ENCODE measurements around the gene SMIM32. TPM values are rescaled to one million over a fixed set of nuclear protein-coding genes. Genes with fewer than 3 reads are reported as not detected.

SMIM32 gene
- total and polyA plus RNA-seq, 2 of the 13 experiments (the other 11 are each of a cell fraction or from before 2014, with no cell fraction given), result 0.15 to 0.20 TPM

GRCh38 chr5:136201870-136202269 lies 8.9 kb upstream of the SMIM32 start (continued):
- TF ChIP-seq ZNF230 (CRISPR knock-in tag; IDR thresholded peaks at IDR 0.05) (no peak), AKNA (CRISPR knock-in tag; IDR thresholded peaks at IDR 0.05; ENCODE audit: borderline replicate concordance) (no peak), MEIS2 (CRISPR knock-in tag; IDR thresholded peaks at IDR 0.05) (no peak), KAT2B (IDR thresholded peaks at IDR 0.05; ENCODE audit: borderline replicate concordance, low read depth, low read length) (no peak), NONO (IDR thresholded peaks at IDR 0.05) (no peak), NONO (CRISPR knock-in tag; conservative IDR thresholded peaks at IDR 0.05) (no peak), ZBTB20 (CRISPR knock-in tag; IDR thresholded peaks at IDR 0.05; ENCODE audit: borderline replicate concordance, low read depth) (no peak)

GRCh38 chr5:136200761-136201160 lies 7.8 kb upstream of the SMIM32 start:
- H2AFZ ChIP-seq (ENCODE audit: low read length), result no peak overlapping the region
- ChIA-PET CTCF (ENCODE audit: low intra/inter-chr PET ratio, low total read pairs) (no interaction called here), POLR2A (no interaction called here)
- no peaks in the 10 kb centered on the region for H3K9me3 ChIP-seq (ENCODE audit: low read length)
- FAIRE-seq (no peak), DNase-seq (ENCODE audit: low spot score) (no peak), ATAC-seq (no peak)
- no peaks in the 10 kb centered on the region for H4K20me1 ChIP-seq (ENCODE audit: insufficient read depth, low read length)
- peaks cover 0 to 9% of the 10 kb centered on the region in 2 experiments; a peak in 2 of 5 replicates for H3K27me3 ChIP-seq (ENCODE audit: control insufficient read depth in 1 of 2, insufficient read depth in 2 of 2, low read length in 2 of 2)
- H3K4me2 ChIP-seq (ENCODE audit: low read depth, low read length), result no peak overlapping the region
- no peaks in the 10 kb centered on the region for H3K79me2 ChIP-seq (ENCODE audit: insufficient read depth, low read length)
- no peak overlapping the region for H3K4me3 ChIP-seq (replicated peaks in 1 of 3; ENCODE audit: insufficient read depth in 1 of 3, low read depth in 2 of 3, low read length in 3 of 3)
- in situ Hi-C loops (cut with HindIII; ENCODE audit: extremely low pct_ligation_motif_present, low pct_unique_long_range_greater_than_20kb), result no loop called here
- H3K9ac ChIP-seq (ENCODE audit: insufficient read depth, low read depth, low read length), result no peak overlapping the region
- no peak overlapping the region for H3K27ac ChIP-seq (ENCODE audit: extremely low read length, insufficient read depth, low read length)
- no peak for TF ChIP-seq ZNF180 (CRISPR knock-in tag; IDR thresholded peaks at IDR 0.05; ENCODE audit: borderline replicate concordance, low read depth)
- no peak for TF ChIP-seq ZNF788 (CRISPR knock-in tag; IDR thresholded peaks at IDR 0.05; ENCODE audit: borderline replicate concordance)
- TF ChIP-seq KDM5B (CRISPR knock-in tag; IDR thresholded peaks at IDR 0.05; ENCODE audit: borderline replicate concordance), result no peak
- TF ChIP-seq RELA (CRISPR knock-in tag; IDR thresholded peaks at IDR 0.05), result no peak
- TF ChIP-seq ZNF660 (CRISPR knock-in tag; IDR thresholded peaks at IDR 0.05; ENCODE audit: borderline replicate concordance, low read depth), result no peak
- TF ChIP-seq ZNF251 (CRISPR knock-in tag; IDR thresholded peaks at IDR 0.05), result no peak
- TF ChIP-seq EEA1 (CRISPR knock-in tag; IDR thresholded peaks at IDR 0.05; ENCODE audit: borderline replicate concordance), result no peak
- intact Hi-C loops (cut with micrococcal nuclease; ENCODE audit: unreplicated experiment), result no loop called here
- peaks cover 10% of the 10 kb centered on the region for H3K4me1 ChIP-seq (ENCODE audit: insufficient read depth, low read length)
- no TSS peak for BruUV-seq (replicated peaks)
- no peaks in the 10 kb centered on the region for H3K36me3 ChIP-seq (replicated peaks in 1 of 2; ENCODE audit: control insufficient read depth in 1 of 2, insufficient read depth in 2 of 2, low read length in 2 of 2)
- WGBS (ENCODE audit: low lambda C conversion rate), result 38% methylated on average over 2 of the region's 3 CpGs
